ENCODE measurements around the gene FUCA2.

Gene FUCA2

DNA sequence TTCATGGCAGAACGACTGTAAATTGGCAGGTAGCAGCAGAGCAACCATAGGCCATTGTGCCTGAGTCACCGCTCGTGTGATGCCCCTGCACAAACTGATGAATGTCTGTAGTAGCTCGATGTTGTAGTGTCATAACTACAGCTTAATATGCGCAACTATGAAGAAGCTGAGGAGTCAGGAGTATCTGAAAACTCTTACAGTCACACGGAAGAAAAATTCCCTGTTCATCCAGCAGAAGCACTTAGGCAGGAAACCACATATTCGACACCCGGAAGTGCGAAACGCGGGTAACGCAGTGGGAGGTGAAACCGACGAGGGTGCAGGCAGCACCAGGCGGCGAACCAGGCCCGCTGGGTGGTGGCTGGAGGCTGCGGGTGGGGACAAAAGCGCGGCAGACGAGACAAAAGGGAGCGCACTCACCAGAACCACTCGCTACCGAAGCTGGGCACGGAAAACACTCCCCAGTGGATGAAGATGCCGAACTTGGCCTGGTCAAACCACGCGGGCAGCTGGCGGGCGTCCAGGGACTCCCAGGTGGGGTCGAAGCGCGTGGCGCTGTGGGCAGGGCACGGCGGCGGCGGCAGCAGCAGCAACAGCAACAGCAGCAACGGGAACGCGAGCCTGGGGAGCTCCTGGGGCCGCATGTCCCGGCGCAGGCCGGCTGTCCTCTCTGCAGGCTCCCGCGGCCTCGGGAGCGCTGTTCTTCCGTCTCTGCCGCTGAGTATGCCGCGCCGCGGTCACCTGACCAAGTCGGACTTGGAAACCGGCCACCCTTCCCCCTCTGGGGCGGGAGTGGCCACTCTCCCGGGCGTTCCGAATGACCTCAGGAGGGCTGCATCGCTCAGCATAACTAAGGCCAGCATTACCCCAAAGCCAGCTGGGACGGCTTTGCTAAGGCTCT is at the start of gene FUCA2:
Gene FUCA2, minus strand, starts transcription at position 730 of the 901 bp plus-strand sequence. Its CDS starts 86 bp downstream, at position 644.
- peak; percentile 25 for DNase-seq (ENCODE audit: low read depth)

- DNase-seq (ENCODE audit: low read depth): no peak
These were observed 49.7 kb upstream of the FUCA2 start for GRCh38 chr6:143561105-143561704.

- no peak for DNase-seq (ENCODE audit: low read depth)
These were observed 47.6 kb upstream of the FUCA2 start for GRCh38 chr6:143559051-143559660.

DNA sequence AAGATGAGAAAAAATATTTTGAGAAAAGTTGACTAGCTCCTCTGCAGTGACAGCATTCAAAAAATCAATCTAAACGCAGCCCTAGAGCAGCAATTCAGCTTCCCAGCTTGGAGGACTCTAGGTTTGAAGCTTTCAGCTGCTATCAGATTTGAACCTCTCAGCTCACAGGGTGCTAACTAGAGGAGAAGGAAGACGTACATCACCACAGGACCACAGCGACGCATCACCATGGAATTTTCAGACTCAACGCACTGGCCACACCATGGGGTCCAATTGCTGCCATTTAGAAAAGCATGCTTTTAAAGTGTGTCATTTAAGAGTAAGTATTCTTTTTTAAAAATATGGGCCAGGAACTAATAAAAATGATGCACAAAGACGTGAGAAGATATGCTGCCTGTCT is 45.0 kb upstream of the FUCA2 start:
- DNase-seq (ENCODE audit: low read depth): no peak

- DNase-seq (ENCODE audit: low read depth): no peak
These were observed 44.1 kb upstream of the FUCA2 start for GRCh38 chr6:143555582-143555981.

DNA sequence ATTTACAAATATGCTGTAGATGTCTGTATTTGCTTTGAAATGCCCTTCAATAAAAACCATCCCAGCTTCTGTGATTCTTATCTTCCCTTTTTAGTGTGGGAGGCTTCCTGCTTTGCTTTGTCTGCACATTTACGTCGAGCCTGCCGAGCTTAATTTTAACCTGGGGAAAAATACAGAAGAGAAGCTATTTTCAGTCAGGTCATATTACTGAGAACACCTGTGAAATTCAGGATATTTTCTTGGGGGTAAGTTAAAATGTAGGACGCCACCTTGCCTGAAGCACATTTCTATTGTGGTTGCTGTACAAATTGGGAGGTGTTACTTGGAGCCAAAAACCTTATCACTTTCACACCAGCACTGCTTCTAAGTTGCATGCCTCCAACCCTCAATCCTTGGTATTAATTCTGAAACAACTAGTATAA is 43.6 kb upstream of the FUCA2 start:
- DNase-seq (ENCODE audit: low read depth): no peak

DNA sequence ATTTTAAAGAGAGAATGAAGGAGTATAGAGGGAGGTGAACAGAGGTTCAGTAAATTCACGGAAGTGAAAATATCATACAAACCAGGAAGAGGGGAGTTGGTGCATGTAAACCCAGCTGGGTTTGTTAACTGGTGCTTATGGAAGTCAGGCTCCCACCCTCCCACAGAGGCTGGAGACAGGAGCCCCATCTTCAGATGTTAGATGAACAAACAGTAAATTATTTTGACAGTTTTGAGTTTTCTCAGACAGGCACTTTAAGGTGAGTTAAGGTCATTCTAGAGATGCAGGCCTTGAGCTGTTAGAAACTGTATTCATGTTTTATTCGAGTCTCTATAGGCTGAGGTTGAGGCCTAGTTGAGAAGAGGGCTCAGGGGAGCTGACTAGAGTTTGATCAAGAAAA is 41.8 kb upstream of the FUCA2 start:
- no peak for DNase-seq (ENCODE audit: low read depth)

DNA sequence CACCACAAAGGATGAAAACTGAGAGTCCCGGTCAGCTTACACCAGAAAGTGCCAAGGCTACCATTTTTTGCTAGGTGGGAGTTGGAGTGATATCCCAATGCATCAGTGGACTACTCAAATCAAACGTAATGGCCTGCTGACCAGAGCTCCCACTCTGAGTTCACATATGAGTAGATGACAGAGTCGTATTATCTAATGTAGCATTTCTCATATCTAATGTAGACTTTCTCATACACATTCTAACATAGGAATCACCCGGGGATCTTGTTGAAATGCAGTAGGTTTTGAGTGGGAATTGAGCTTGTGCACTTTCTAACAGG is 38.4 kb upstream of the FUCA2 start:
- no peak for DNase-seq (ENCODE audit: low read depth)

DNA sequence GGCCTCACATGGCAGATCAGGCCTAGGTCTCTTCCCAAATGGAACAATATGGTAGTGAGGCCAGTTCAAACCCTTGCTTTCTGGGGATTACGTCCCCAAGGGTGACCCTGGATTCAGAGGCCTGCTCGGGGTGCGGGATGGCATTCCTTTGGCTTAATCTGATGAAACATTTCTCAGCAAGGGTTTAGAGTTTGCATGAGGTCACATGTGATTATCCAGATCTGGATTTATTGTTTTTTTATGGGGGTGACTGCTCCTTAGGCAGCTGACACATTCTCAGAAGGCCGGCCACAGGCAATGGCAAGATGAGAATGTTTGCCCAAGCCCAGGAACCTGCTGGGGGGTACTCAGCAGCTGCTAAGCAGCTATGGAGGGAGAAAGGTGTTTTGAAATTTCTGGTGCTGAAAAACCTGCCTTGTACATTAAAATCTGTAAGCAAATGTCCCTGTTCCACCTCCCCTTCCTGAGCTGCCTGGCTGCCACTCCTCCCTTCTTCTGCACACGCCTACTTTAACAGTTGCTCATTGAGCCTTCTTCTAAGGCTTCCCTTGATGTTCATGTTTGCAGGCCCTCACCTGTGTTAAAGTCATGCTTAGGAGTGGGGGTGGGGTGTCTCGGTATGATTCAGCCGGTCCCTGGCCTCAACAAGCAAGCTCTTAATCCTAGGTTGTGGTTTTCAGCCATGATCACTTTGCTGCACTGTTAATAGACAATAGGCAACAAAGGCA is 37.9 kb upstream of the FUCA2 start:
- DNase-seq (ENCODE audit: low read depth): no peak

DNA sequence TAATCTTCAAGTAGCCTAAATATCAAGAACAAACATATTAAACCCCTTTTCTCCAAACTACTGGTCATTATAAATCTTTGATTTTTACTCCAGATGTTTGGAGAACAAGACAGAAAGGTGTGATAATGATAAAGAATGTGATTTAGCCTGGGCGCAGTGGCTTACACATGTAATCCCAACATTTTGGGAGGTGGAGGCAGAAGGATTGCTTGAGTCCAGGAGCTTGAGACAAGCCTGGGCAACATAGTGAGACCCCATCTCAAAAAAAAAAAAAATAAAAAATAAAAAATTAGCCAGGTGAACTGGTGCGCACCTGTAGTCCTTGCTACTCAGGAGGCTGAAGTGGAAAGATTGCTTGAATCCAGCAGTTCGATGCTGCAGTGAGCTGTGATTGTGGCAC is 35.1 kb upstream of the FUCA2 start:
- no peak for DNase-seq (ENCODE audit: low read depth)

DNA sequence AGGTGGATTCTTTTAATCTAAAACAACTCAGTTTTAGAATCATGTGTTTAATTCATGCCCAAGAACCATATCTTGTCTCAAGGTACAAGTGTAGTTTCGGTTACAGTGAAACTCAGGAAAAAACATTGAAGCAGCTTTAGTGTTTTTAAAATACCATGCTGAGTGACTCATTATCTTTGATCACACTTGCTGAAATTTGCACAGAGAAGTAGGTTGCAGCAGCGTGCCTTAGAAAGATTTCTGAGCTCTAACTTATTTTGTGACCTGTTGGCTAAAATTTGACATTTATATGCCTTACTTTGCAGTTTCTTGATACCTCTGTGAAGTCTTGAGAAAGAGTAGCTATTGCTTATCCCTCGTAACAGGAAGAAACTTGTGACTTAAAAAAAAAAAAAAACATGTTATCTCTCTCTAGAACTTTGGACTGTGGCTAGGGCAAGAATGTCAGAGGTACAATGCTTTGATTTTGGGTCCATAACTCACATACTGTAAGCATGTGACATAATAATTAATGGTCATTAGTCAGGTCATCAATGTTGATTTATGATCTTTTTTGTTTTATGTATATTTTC is 34.5 kb upstream of the FUCA2 start:
- DNase-seq (ENCODE audit: low read depth): no peak

DNA sequence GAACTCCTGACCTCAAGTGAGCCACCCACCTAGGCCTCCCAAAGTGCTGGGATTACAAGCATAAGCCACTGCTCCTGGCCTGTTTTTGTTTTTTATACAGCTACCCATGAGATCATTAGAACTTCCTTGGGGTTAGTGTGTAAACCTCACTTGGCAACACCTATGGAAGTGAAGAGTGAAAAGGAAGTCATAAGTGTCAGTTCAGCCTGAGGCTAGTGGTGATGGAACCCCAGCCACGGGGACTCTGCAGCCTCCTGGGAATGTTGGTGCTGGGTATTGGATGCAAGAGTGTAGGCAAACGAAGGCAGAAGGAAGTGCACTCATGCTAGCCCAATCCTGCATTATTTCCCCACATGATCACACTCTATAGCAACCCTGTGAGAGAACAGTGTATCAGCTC is 33.6 kb upstream of the FUCA2 start:
- DNase-seq (ENCODE audit: low read depth): no peak

GRCh38 chr6:143544011-143544696 is 32.6 kb upstream of the FUCA2 start:
- no peak for DNase-seq (ENCODE audit: low read depth)

DNA sequence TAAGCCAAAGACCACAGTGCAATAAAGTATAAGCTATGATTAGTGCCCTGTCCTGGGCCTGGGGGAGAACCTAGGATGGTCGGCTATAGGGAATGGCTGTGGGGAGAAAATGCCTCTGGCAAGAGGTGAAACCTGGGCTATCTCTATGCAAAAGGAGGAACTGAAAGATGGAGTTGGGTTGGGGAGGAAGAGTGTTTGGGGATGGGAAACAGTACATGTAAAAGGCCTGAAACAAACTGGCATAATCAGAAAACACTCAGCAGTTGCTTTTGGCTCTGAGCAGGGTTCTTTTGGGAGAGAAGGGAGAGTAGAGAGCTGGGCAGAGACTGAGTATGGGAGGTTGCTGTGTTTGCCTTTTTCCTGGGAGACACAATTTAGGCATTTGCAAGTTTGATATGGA is 31.9 kb upstream of the FUCA2 start:
- no peak for DNase-seq (ENCODE audit: low read depth)

GRCh38 chr6:143542888-143543287 is 31.4 kb upstream of the FUCA2 start:
- DNase-seq (ENCODE audit: low read depth): no peak

- no peak for DNase-seq (ENCODE audit: low read depth)
These were observed 28.7 kb upstream of the FUCA2 start for GRCh38 chr6:143540192-143540591.

DNA sequence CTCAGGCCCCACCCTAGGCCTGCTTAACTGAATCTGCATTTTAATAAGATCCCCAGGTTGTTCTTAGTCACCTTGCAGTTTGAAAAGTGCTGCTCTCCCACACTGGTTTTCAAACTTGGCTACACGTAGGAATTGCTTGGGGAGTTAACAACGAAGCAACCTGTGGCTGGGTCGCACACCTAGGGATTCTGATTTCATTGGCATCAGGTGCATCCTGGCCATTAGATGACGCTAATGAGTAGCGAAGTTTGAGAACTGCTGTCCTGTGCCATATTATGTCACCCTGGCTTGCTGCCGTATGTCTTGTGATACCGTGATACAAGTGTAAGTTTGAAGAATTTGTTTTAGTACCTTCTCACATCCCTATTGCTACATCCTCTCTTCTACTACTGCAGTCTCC is 28.2 kb upstream of the FUCA2 start:
- DNase-seq (ENCODE audit: low read depth): no peak

GRCh38 chr6:143539106-143539505 is 27.6 kb upstream of the FUCA2 start:
- DNase-seq (ENCODE audit: low read depth): no peak

DNA sequence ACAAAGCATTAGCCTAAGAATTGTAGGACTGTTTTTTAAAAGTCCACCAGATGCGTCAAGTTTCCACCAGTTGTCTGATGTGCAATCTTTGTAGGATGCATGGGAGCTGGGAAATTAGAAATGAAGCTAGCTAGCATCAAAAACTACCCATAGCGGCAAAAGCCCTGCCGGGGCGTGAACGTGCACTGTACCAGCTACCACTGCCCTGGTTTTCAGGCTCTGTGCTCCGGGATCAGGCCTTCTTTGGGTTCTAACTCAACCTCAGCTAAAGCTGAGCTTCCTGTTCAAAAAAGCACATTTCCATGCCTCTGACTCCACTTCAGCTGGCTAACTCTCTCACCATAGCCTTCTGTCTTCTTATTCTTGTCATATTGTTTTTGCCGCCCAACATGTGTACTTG is 26.9 kb upstream of the FUCA2 start:
- DNase-seq (ENCODE audit: low read depth): no peak

DNA sequence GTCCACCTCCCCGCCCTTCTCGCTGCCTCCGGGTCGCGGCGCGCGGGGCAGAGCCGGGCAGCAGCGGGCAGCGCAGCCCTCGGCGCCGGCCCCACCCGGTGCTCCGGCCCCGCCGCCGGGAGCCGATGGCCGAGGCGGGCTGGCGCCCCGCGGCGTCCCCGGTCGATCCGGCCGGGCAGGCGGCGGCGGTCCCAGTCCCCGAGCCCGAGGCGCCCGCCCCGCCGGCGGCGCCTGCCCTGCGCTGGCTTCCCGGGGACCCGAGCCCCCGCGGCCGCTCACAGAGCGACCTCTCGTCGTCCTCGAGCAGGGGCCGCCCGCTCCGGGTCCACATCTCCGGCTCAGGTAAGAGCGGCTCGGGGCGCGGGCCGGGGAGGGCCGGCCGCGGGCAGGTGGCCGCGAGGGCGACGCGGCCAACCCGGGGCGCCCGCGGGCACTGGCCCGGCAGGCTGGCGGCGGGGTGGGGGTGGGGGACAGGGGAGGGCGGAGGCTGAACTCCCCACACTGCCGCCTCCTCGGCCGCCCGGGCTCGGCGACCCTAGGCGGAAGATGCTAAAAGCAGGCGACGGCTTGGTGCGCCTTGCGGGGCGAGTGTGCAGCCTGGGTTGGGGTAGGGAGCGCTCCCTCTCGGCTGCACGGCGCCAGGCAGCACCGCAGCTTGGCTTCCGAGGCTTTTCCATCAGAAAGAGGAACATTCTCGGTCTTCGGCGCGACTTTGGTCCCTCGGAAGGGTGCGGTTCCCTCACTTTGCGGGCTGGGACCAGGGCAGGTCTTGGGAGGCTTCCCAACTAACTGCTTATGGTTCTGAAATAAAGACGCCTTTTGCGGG is 25.6 kb upstream of the FUCA2 start:
- peak; percentile 21 for DNase-seq (ENCODE audit: low read depth)

DNA sequence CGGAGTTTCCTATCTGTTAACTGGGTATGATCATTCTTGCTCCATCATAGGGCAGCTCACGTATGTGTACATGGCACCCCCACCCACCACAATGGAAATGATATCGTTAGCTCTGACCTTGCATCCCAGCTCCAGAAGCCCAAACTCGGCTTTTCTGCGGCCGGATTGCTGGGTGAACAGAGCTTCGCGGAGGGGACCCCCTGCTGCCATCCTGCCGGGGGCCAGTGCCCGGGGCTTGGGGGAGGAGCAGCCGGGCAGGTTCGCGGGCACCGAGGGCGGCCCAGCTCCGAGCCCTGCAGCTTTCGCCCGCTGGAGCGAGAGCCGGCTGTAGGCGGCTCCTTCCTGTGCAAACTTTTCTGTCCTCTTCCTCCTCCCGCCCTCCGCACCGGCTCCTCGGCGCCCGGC is 24.9 kb upstream of the FUCA2 start:
- peak; percentile 13 for DNase-seq (ENCODE audit: low read depth)
